H1 (cell line): Measurements from ENCODE around the gene TASOR2. TPM values are rescaled to one million over a fixed set of nuclear protein-coding genes. Genes with fewer than 3 reads are reported as not detected.
A peak's percentile ranks its signal among the peaks of the same experiment; 100 is the strongest.

Source experiments
- CTCF ChIA-PET: fragments of 300-600 bp; sonication (Branson Sonifier 250); formaldehyde crosslinking; loops from one replicate; lab custom pipeline; 2021; ENCODE audit not compliant: partially characterized antibody; lab: Charles Lee
- POLR2A ChIA-PET: fragments of 300-600 bp; sonication (Branson Sonifier 250); formaldehyde crosslinking; loops from one replicate; lab custom pipeline; 2021; ENCODE audit warnings: inconsistent platforms; ENCODE audit not compliant: partially characterized antibody; lab: Charles Lee
- DNase-seq, 2 experiments: peaks; one replicate each; pipeline versions ENCODE4 v3.0.0 to v3.0.0-alpha.2; 2010 to 2022; ENCODE audit warnings: low spot score in 2 of 2, low read depth in 1 of 2, mixed read lengths in 1 of 2
- FAIRE-seq: peaks from 2 replicates; lab custom pipeline; 2011; peaks lifted over from hg19 to GRCh38; lab: Jason Lieb, UNC
- H2AFZ ChIP-seq: 2 replicates; pipeline ENCODE4 v1.8.1; 2012; ENCODE audit warnings: low read length, inconsistent platforms
- H2AK5ac ChIP-seq: 2 replicates; pipeline ENCODE4 v1.6.1; 2013; ENCODE audit warnings: low read depth, low read length
- H2BK120ac ChIP-seq: replicated peaks from 2 replicates; pipeline ENCODE3; 2013; ENCODE audit warnings: low read depth, low read length, inconsistent platforms
- H2BK12ac ChIP-seq: 2 replicates; pipeline ENCODE4 v1.6.1; 2013; ENCODE audit warnings: low read depth, low read length
- H2BK15ac ChIP-seq: 2 replicates; pipeline ENCODE4 v1.6.1; 2013; ENCODE audit warnings: low read length
- H2BK20ac ChIP-seq: 2 replicates; pipeline ENCODE4 v1.6.1; 2013; ENCODE audit warnings: low read length
- H2BK5ac ChIP-seq: 2 replicates; pipeline ENCODE4 v1.6.1; 2013; ENCODE audit warnings: low read depth, low read length
- H3K14ac ChIP-seq: 2 replicates; pipeline ENCODE4 v1.6.1; 2013; ENCODE audit warnings: inconsistent platforms; ENCODE audit not compliant: insufficient read length
- H3K18ac ChIP-seq: 2 replicates; pipeline ENCODE4 v1.6.1; 2013; ENCODE audit warnings: low read length; ENCODE audit errors: extremely low read depth
- H3K23ac ChIP-seq: 2 replicates; pipeline ENCODE4 v1.6.1; 2013; ENCODE audit warnings: inconsistent platforms; ENCODE audit not compliant: insufficient read length
- H3K23me2 ChIP-seq: 2 replicates; pipeline ENCODE4 v1.6.1; 2013; ENCODE audit warnings: low read depth, low read length
- H3K27ac ChIP-seq: 2 replicates; pipeline ENCODE4 v1.6.1; 2011; ENCODE audit warnings: low read depth, low read length, inconsistent platforms
- H3K27me3 ChIP-seq, 4 experiments: replicated peaks in 1 of 4; 1 replicate in 1 of 4; 2 replicates in 3 of 4; pipeline versions ENCODE4 v1.6.1 to v1.8.1; 2011 to 2013; ENCODE audit warnings: low read length in 3 of 4, mild to moderate bottlenecking in 3 of 4, inconsistent platforms in 2 of 4, mixed read lengths in 2 of 4, moderate library complexity in 1 of 4; ENCODE audit not compliant: control insufficient read depth in 3 of 4, insufficient read depth in 3 of 4; ENCODE audit errors: extremely low read depth in 1 of 4
- H3K36me3 ChIP-seq, 4 experiments: 2 replicates each; pipeline versions ENCODE4 v1.6.1 to v1.8.1; 2011 to 2013; ENCODE audit warnings: mild to moderate bottlenecking in 4 of 4, low read length in 3 of 4, moderate library complexity in 2 of 4, control low read depth in 1 of 4, inconsistent platforms in 1 of 4; ENCODE audit not compliant: insufficient read depth in 4 of 4, control insufficient read depth in 2 of 4
- H3K4ac ChIP-seq: replicated peaks from 2 replicates; pipeline ENCODE3; 2013; ENCODE audit warnings: low read length, low read depth, mixed read lengths, inconsistent platforms; ENCODE audit not compliant: insufficient read length
- H3K4me1 ChIP-seq, 4 experiments: replicated peaks in 1 of 4; 1 replicate in 1 of 4; 2 replicates in 3 of 4; pipeline versions ENCODE4 v1.6.1 to v1.8.1; 2011 to 2013; ENCODE audit warnings: low read length in 3 of 4, inconsistent platforms in 2 of 4, mixed read lengths in 1 of 4; ENCODE audit not compliant: insufficient read depth in 4 of 4, control insufficient read depth in 3 of 4
- H3K4me2 ChIP-seq, 2 experiments: 2 replicates each; pipeline versions ENCODE4 v1.6.1 to v1.8.1; 2011 to 2013; ENCODE audit warnings: low read depth in 2 of 2, low read length in 2 of 2, control low read depth in 1 of 2, inconsistent platforms in 1 of 2, mild to moderate bottlenecking in 1 of 2; ENCODE audit not compliant: insufficient read depth in 1 of 2
- H3K4me3 ChIP-seq, 4 experiments: fragments of 200-600, 300-600 bp in 1 of 4; sonication (generic), shearing (Covaris generic), sonication (Bioruptor Twin) in 1 of 4; 2 replicates each; pipeline versions ENCODE4 v1.5.1 to v1.8.1; 2011 to 2016; ENCODE audit warnings: low read length in 4 of 4, low read depth in 3 of 4, control low read depth in 2 of 4, inconsistent platforms in 2 of 4, mild to moderate bottlenecking in 2 of 4, mixed read lengths in 1 of 4, moderate library complexity in 1 of 4; ENCODE audit not compliant: insufficient read depth in 2 of 4; ENCODE audit errors: extremely low read depth in 1 of 4
- H3K56ac ChIP-seq: replicated peaks from 2 replicates; pipeline ENCODE3; 2013; ENCODE audit warnings: low read depth, mild to moderate bottlenecking, mixed read lengths, low read length, inconsistent platforms; ENCODE audit not compliant: insufficient read length
- H3K79me1 ChIP-seq: 2 replicates; pipeline ENCODE4 v1.6.1; 2013; ENCODE audit warnings: low read depth, low read length, control low read depth
- H3K79me2 ChIP-seq, 2 experiments: 2 replicates each; pipeline versions ENCODE4 v1.6.1 to v1.8.1; 2012 to 2013; ENCODE audit warnings: low read length in 2 of 2, mild to moderate bottlenecking in 2 of 2, inconsistent platforms in 1 of 2; ENCODE audit not compliant: insufficient read depth in 2 of 2, control insufficient read depth in 1 of 2
- H3K9ac ChIP-seq, 4 experiments: replicated peaks in 1 of 4; 1 replicate in 1 of 4; 2 replicates in 3 of 4; pipeline versions ENCODE4 v1.6.1 to v1.8.1; 2011 to 2013; ENCODE audit warnings: low read depth in 3 of 4, low read length in 3 of 4, control low read depth in 2 of 4, mild to moderate bottlenecking in 2 of 4, moderate library complexity in 2 of 4, inconsistent platforms in 1 of 4; ENCODE audit errors: extremely low read depth in 1 of 4
- H3K9me3 ChIP-seq, 2 experiments: 2 replicates each; pipeline versions ENCODE4 v1.6.1 to v1.8.1; 2012 to 2013; ENCODE audit warnings: mild to moderate bottlenecking in 2 of 2, moderate library complexity in 2 of 2, control low read depth in 1 of 2, inconsistent platforms in 1 of 2, low read depth in 1 of 2, low read length in 1 of 2, mixed read lengths in 1 of 2; ENCODE audit not compliant: insufficient read depth in 2 of 2
- H4K20me1 ChIP-seq, 2 experiments: replicated peaks in 1 of 2; 2 replicates each; pipeline versions ENCODE3 to v1.8.1; 2011 to 2013; ENCODE audit warnings: inconsistent platforms in 2 of 2, low read length in 2 of 2, mild to moderate bottlenecking in 1 of 2; ENCODE audit not compliant: insufficient read depth in 2 of 2, control insufficient read depth in 1 of 2
- H4K5ac ChIP-seq: 2 replicates; pipeline ENCODE4 v1.6.1; 2013; ENCODE audit warnings: low read length, low read depth, mixed read lengths, inconsistent platforms; ENCODE audit not compliant: insufficient read length
- H4K8ac ChIP-seq: 2 replicates; pipeline ENCODE4 v1.8.0; 2013; ENCODE audit warnings: mild to moderate bottlenecking, moderate library complexity, low read length, inconsistent platforms; ENCODE audit not compliant: insufficient read depth; ENCODE audit errors: extremely low read depth
- H4K91ac ChIP-seq: replicated peaks from 2 replicates; pipeline ENCODE3; 2013; ENCODE audit warnings: low read length, mixed read lengths, inconsistent platforms; ENCODE audit not compliant: insufficient read length
- CBX5 ChIP-seq: fragments of 300-800, 300-1000 bp; sonication (generic); IDR thresholded peaks from 2 replicates; pipeline ENCODE4 v1.7.1; 2016; ENCODE audit warnings: antibody characterized with exemption, low read length, low read depth
- EP300 ChIP-seq, 2 experiments: IDR thresholded peaks; 1 replicate in 1 of 2; 2 replicates in 1 of 2; pipeline ENCODE4 v1.6.1; 2011 to 2012; ENCODE audit warnings: low read depth in 2 of 2, low read length in 2 of 2, mild to moderate bottlenecking in 2 of 2, borderline replicate concordance in 1 of 2, inconsistent platforms in 1 of 2, moderate library complexity in 1 of 2
- EZH2 ChIP-seq: fragments of 200-600 bp; sonication (generic); IDR thresholded peaks from 2 replicates; pipeline ENCODE4 v1.7.1; 2012; ENCODE audit warnings: low read depth, mild to moderate bottlenecking, moderate library complexity, low read length, inconsistent platforms; ENCODE audit not compliant: severe bottlenecking
- FOSL1 ChIP-seq: IDR thresholded peaks from 2 replicates; pipeline ENCODE4 v1.6.1; 2011; ENCODE audit warnings: mild to moderate bottlenecking, low read depth, low read length, moderate library complexity; ENCODE audit not compliant: insufficient read depth
- KDM4A ChIP-seq: IDR thresholded peaks from one replicate; pipeline ENCODE4 v1.7.1; 2012; ENCODE audit warnings: low read depth, mild to moderate bottlenecking, moderate library complexity, low read length, inconsistent platforms; ENCODE audit not compliant: severe bottlenecking
- POU5F1 ChIP-seq: IDR thresholded peaks from 2 replicates; pipeline ENCODE4 v1.6.1; 2011; ENCODE audit warnings: low read depth, mild to moderate bottlenecking, low read length, moderate library complexity
- RBBP5 ChIP-seq: IDR thresholded peaks from 2 replicates; pipeline ENCODE4 v1.7.1; 2012; ENCODE audit warnings: low read depth, mild to moderate bottlenecking, inconsistent platforms, low read length, moderate library complexity, borderline replicate concordance
- SUZ12 ChIP-seq: fragments of 200-600 bp; sonication (generic); IDR thresholded peaks from 2 replicates; pipeline ENCODE4 v1.6.1; 2012; ENCODE audit warnings: mild to moderate bottlenecking, inconsistent platforms, low read length, moderate library complexity, mixed read lengths
- TAF7 ChIP-seq: optimal IDR thresholded peaks from 2 replicates; pipeline ENCODE3; 2011; ENCODE audit warnings: low read depth, mild to moderate bottlenecking, inconsistent platforms, low read length, moderate library complexity, borderline replicate concordance
- TEAD4 ChIP-seq: IDR thresholded peaks from 2 replicates; pipeline ENCODE4 v1.6.1; 2012; ENCODE audit warnings: low read depth, low read length, inconsistent platforms, mixed read lengths
- WGBS, 2 experiments: shearing (Covaris generic) in 1 of 2; methylation state at CpG; one replicate each; pipeline versions ENCODE4 v1.1.6 to v1.1.7; 2013 to 2015; ENCODE audit warnings: low lambda C conversion rate in 2 of 2, mixed read lengths in 2 of 2, inconsistent platforms in 1 of 2, low coverage in 1 of 2, missing lambda C conversion rate in 1 of 2; ENCODE audit not compliant: insufficient replicate concordance in 2 of 2, insufficient coverage in 1 of 2, insufficient read length in 1 of 2; ENCODE audit errors: extremely low coverage in 1 of 2, missing lambda C conversion rate in 1 of 2; 5-methylcytosine and 5-hydroxymethylcytosine counted together
- polyA plus RNA-seq, 7 experiments: library from polyadenylated mRNA; depleted of rRNA in 3 of 7; stranded (reverse) in 5 of 7; unstranded in 2 of 7; fragments of >200 nt in 5 of 7; fragments of 200-250 nt in 2 of 7; gene quantifications; 1 replicate in 5 of 7; 2 replicates in 1 of 7; 4 replicates in 1 of 7; pipeline versions ENCODE4 v1.2.1 to v1.2.3, GENCODE V29; 2011 to 2013; ENCODE audit warnings: missing spikeins in 2 of 7, mixed read lengths in 2 of 7
- total RNA-seq: library from RNA; stranded (reverse); fragmentation: NEBNext Ultra II Directional; extraction: Animal tissue kit (Norgen Biotek cat#: 25700); gene quantifications from 2 replicates; pipeline ENCODE4 v1.2.1, GENCODE V29; 2021

Gene TASOR2
- total and polyA plus RNA-seq, 2 of the 8 experiments (the other 6 are each of a cell fraction or from before 2014, with no cell fraction given): 13.1 to 74.9 TPM

DNA sequence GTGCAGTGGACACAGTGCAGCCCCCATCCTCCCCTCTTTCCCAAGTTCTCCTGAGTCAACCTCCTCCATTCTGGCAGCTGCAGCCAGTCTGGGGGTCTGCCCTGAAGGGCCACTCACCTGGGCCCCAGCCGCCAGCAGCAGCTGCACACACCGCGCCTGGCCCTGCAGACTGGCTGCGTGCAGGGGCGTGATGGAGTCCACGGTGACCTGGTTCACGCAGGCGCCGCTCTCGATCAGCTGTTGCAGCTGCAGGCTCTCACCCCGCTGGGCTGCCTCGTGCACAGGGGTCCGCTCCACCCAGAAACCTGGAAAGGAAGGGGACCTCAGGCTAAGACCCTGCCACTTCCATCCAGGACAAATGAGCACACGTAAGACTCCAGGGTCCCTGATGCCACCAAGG, 31.9 kb upstream of the TASOR2 start:
- H3K79me2 ChIP-seq: peaks cover 0 to 3% of the 10 kb centered on the region in 2 experiments; a peak in 2 of 4 replicates
- no peak overlapping the region for H4K5ac ChIP-seq
- H3K23ac ChIP-seq: no peak overlapping the region
- no peaks in the 10 kb centered on the region for H3K23me2 ChIP-seq
- no peak overlapping the region for H2BK15ac ChIP-seq
- no peak overlapping the region for H2AFZ ChIP-seq
- H3K9ac ChIP-seq: no peak overlapping the region
- ChIA-PET POLR2A (interaction anchor here (4.5 kb wide), 1 partner anchor 12 kb away, joined by 16 read pairs; no protein-coding TSS in a partner anchor), CTCF (interaction anchor here (1.6 to 1.7 kb wide), 2 partner anchors 23 to 29 kb away, joined by 5 to 6 read pairs; no protein-coding TSS in a partner anchor)
- H4K20me1 ChIP-seq: peaks cover 0 to 2% of the 10 kb centered on the region in 2 experiments
- H2BK5ac ChIP-seq: 0 out of 2 replicates have a peak overlapping the region, but pooled peaks have one; percentile 39
- no peak overlapping the region for H3K4me2 ChIP-seq
- H3K27me3 ChIP-seq: no peaks in the 10 kb centered on the region
- DNase-seq (no peak), FAIRE-seq (no peak)
- TF ChIP-seq CBX5: no peak
- TF ChIP-seq FOSL1: no peak
- TF ChIP-seq EZH2: no peak
- TF ChIP-seq TEAD4: no peak
- no peak for TF ChIP-seq POU5F1
- no peak for TF ChIP-seq EP300 (IDR thresholded peaks at IDR 0.05; ENCODE audit: borderline replicate concordance in 1 of 2, low read depth in 2 of 2, low read length in 2 of 2)
- TF ChIP-seq SUZ12: no peak
- no peak for TF ChIP-seq TAF7
- TF ChIP-seq KDM4A: no peak
- no peak for TF ChIP-seq RBBP5
- no peak overlapping the region for H4K91ac ChIP-seq
- H3K27ac ChIP-seq: no peak overlapping the region
- H3K79me1 ChIP-seq: peaks cover 6% of the 10 kb centered on the region
- H3K9me3 ChIP-seq: no peaks in the 10 kb centered on the region
- no peak overlapping the region for H3K14ac ChIP-seq
- H3K4me3 ChIP-seq: no peak overlapping the region
- no peak overlapping the region; the same call in 1 of the 2 replicates for H3K18ac ChIP-seq
- no peak overlapping the region for H2BK12ac ChIP-seq
- peaks cover 0 to 5% (median 1%) of the 10 kb centered on the region in 4 experiments; a peak in 2 of 8 replicates for H3K36me3 ChIP-seq
- H4K8ac ChIP-seq: peak overlapping the region; percentile 44; the same call in 1 of the 2 replicates
- no peak overlapping the region for H2BK20ac ChIP-seq
- peaks cover 0 to 4% (median 0%) of the 10 kb centered on the region in 4 experiments; a peak in 1 of 7 replicates for H3K4me1 ChIP-seq
- no peak overlapping the region for H2AK5ac ChIP-seq
- no peak overlapping the region for H2BK120ac ChIP-seq
- H3K56ac ChIP-seq: no peak overlapping the region
- WGBS, 2 experiments: 99% methylated on average over 13 of the region's 14 CpGs; no CpG with 5 or more reads in 1 of the 2 experiments
- no peak overlapping the region for H3K4ac ChIP-seq
